HL-60/S4 treated with phorbol 12-myristate 13-acetate at 8.2 ng/mL for 4 days and 3 days (cell line): Measurements from ENCODE around the gene MYMX.
"Not testable (repeated sequence)": the region's sequence is repeated elsewhere in the genome, so short reads cannot be mapped to it uniquely, and the experiment has no call there.

Experiments
- in situ Hi-C: fragments of 300-500 bp; cut with MboI; formaldehyde crosslinking; loops from 2 replicates; pipeline ENCODE4 v1.15.0; 2022; ENCODE audit warnings: low sequenced_read_pairs

MYMX gene

GRCh38 chr6:44230034-44230675, 13.4 kb downstream of the MYMX start:
- in situ Hi-C loops, result no loop called here

- in situ Hi-C loops, result not testable (repeated sequence)
Measured at GRCh38 chr6:44231426-44231825, 14.7 kb downstream of the MYMX start.

GRCh38 chr6:44232676-44233566, 16.2 kb downstream of the MYMX start:
- in situ Hi-C loops, result no loop called here

- in situ Hi-C loops, result no loop called here
Measured at GRCh38 chr6:44233567-44234100, 16.9 kb downstream of the MYMX start.

- in situ Hi-C loops, result no loop called here
Measured at GRCh38 chr6:44234101-44235025, 17.6 kb downstream of the MYMX start.

GRCh38 chr6:44235269-44235668, 18.5 kb downstream of the MYMX start:
- in situ Hi-C loops, result no loop called here

GRCh38 chr6:44235891-44236516, 19.3 kb downstream of the MYMX start:
- in situ Hi-C loops, result no loop called here

GRCh38 chr6:44237021-44237812, 20.5 kb downstream of the MYMX start:
- in situ Hi-C loops, result no loop called here

- in situ Hi-C loops, result no loop called here
Measured at GRCh38 chr6:44237813-44238433, 21.2 kb downstream of the MYMX start.

GRCh38 chr6:44238687-44239350, 22.1 kb downstream of the MYMX start:
- in situ Hi-C loops, result no loop called here

- in situ Hi-C loops, result no loop called here
Measured at GRCh38 chr6:44243345-44243744, 26.6 kb downstream of the MYMX start.

- in situ Hi-C loops, result no loop called here
Measured at GRCh38 chr6:44245391-44245911, 28.7 kb downstream of the MYMX start.

GRCh38 chr6:44245912-44246662, 29.4 kb downstream of the MYMX start:
- in situ Hi-C loops, result no loop called here

- in situ Hi-C loops, result no loop called here
Measured at GRCh38 chr6:44246663-44247337, 30.1 kb downstream of the MYMX start, which contains the start of gene HSP90AB1. HSP90AB1 (plus strand) TSS chr6:44247101; CDS start chr6:44248630, 1,529 bp downstream.

GRCh38 chr6:44247338-44248302, 30.9 kb downstream of the MYMX start:
- in situ Hi-C loops, result no loop called here

GRCh38 chr6:44248579-44248978, 31.9 kb downstream of the MYMX start:
- in situ Hi-C loops, result no loop called here
